HG02571 (cell line): Measurements from ENCODE around the gene ACOT13.
"Not testable (repeated sequence)": the region's sequence is repeated elsewhere in the genome, so short reads cannot be mapped to it uniquely, and the experiment has no call there.

Experiments
- ATAC-seq: cut with Tn5 transposase; IDR thresholded peaks from one replicate; pipeline ENCODE4 v1.9.1; 2021; ENCODE audit warnings: mild to moderate bottlenecking, moderate library complexity; ENCODE audit not compliant: unreplicated experiment

The ACOT13 gene

DNA sequence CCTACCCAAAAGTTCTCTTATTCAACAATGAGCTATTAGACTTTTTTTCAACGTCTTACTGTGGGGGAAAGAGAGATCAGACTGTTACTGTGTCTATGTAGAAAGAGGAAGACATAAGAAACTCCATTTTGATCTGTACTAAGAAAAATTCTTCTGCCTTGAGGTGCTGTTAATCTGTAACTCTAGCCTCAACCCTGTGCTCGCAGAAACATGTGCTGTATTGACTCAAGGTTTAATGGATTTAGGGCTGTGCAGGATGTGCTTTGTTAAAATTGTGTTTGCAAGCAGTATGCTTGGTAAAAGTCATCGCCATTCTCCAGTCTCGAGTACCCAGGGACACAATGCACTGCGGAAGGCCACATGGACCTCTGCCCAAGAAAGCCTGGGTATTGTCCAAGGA, 5.1 kb upstream of the ACOT13 start:
- not testable (repeated sequence) for ATAC-seq

DNA sequence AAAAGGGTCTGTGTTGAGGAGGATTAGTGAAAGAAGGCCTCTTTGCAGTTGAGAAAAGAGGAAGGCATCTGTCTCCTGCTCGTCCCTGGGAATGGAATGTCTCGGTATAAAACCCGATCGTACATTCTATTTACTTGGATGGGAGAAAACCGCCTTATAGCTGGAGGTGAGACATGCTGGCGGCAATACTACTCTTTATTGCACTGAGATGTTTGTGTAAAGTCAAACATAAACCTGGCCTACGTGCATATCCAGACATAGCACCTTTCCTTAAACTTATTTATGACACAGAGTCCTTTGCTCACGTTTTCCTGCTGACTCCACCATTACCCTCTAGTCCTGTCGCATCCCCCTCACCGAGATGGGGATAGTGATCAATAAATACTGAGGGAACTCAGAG, 4.6 kb upstream of the ACOT13 start:
- ATAC-seq: no peak

DNA sequence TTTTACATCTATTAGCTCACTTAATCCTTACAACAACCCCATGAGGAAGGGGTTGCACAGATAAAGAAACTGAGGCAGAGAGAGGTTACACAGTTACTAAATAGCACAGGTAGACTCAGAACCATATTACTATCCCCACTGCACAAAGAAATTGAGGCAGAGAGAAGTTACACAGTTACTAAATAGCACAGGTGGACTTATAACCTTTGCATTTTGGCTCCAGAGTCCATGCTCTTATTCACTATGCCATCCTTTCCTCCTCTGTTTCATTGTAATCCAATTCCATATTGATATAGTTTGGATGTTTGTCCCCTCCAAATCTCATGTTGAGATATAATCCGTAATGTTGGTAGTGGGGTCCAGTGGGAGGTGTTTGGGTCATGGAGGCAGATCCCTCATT, 3.7 kb upstream of the ACOT13 start:
- ATAC-seq: no peak

DNA sequence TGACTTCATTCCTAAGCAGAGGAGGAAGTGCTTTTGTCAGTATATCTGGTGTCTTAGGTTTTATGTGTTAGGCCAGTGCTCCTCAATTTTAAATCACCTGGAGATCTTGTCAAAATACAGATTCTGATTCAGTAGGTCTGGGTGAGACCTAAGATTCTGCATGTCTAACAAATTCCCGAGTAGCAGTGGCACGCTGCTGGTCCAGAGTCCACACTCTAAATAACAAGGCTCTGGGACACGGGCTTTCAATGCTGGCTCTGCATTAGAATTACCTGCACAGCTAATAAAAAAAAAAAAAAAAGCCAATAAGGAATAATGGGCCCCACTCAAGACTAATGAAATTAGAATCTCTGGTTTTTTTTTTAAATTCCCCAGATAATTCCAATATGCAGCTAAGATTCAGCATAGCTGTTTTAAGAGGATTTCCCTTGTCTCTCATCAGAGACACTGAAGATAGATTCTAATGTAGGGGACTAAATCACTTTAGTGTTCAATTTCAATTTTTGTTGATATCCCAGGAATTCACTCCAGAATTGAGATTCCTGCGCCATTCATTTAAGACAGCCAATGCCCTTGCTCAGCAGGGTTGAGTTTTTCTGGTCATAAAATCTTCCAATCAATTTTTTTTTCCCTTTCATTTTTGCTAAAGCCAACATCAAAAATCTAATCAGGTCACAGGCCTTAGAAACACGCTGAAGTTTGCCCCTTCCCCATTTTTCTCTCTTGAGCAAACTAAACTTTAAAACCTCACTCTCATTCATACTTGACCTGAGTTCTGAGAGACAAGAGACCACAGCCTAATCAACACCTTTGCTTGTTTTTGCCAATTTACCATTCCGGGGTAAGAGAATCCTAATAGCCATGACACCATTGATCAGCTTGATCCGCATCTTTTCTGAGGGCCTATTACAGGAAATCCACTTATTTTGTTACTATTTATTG, 2.6 kb upstream of the ACOT13 start:
- no peak for ATAC-seq

DNA sequence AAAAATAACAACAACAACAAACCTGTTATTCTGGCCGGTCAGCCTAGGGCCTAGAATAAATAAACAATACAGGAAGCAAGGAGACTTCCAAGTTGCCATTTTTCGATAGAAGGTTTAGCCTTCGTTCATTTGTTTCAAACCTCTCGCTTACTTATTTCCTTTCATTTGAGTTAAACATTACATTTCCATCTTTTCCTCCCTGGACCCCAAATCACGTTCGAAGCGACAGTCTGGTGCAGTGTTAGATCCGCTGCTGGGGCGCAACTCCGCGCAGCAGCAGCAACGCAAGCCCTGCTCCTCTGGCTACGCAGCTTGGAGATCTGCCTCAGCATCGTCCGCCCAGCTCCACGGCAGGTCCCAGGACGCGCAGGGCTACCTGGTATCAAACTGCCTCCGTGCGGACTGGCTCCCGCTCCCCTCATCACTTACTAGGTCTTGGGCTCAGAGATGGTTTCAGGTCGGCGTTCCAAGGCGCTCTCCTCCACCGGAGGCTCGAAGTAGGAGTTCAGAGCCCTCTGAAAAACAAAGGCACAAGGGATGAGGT, 708 bp upstream of the ACOT13 start:
- ATAC-seq: peak; percentile 34

DNA sequence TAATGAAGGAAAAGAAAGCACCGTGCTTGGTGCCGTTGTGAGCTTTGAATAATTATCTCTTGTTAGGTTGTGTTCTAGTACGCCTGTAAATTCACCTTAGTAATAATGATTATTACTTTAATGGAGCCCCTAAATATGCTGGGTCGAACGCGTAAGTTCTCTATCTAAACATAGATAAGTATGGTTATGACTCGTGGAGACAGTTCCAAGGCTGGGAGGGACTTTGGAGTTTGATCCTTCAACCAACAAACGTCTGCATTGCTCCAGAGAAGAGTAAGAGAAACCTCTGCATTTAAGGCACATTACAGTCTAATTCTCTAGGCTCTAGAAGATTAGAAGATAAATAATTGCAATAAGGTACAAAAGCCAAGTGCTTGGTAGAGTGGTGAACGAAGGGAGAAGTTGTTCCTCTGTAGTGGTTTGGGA, 514 bp downstream of the ACOT13 start:
- no peak for ATAC-seq

DNA sequence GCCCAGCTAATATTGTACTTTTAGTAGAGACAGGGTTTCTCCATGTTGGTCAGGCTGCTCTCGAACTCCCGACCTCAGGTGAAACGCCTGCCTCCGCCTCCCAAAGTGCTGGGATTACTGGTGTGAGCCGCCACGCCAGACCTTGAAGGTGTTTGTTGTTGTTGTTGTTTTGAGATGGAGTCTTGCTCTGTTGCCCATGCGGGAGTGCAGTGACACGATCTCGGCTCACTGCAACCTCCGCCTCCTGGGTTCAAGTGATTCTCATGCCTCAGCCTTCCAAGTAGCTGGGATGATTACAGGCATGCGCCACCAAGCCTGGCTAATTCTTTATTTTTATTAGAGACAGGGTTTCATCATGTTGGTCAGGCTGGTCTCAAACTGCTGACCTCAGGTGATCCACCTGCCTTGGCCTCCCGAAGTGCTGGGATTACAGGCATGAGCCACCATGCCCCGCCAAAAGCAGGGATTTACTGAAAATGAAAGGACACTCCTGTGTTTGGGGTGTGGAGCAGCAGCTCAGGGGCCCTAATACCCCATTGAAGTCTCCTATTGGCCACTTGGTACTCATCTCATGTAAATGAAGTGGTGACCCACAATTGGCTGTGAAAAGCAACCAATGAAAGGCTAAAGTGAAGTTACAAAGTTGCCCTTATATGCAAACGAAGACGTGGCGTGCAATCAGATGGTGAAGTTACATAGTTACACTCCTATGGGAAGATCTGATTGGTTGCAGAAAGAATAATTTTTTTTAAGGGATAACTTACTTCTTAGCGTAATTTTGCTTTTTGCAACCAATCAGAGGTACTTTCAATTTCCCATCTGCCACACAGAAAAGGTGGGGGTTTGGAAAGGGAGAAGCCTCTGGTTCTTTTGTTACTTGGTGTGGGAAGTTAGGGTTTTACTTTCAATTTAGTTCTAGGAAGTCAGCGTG, 1.5 kb downstream of the ACOT13 start:
- not testable (repeated sequence) for ATAC-seq

DNA sequence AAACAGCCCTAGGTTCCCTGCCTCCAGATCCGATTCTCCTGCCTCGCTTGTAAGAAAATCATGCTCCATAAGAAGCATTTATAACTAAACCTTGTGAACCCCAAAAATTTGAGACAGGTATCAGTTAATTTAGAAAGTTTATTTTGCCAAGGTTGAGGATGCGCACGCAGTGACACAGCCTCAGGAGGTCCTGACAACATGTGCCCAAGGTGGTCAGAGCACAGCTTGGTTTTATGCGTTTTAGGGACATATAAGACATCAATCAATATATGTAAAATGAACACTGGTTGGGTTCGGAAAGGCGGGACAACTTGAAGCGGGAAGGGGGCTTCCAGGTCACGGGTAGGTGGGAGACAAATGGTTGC, 2.1 kb downstream of the ACOT13 start:
- ATAC-seq: no peak

DNA sequence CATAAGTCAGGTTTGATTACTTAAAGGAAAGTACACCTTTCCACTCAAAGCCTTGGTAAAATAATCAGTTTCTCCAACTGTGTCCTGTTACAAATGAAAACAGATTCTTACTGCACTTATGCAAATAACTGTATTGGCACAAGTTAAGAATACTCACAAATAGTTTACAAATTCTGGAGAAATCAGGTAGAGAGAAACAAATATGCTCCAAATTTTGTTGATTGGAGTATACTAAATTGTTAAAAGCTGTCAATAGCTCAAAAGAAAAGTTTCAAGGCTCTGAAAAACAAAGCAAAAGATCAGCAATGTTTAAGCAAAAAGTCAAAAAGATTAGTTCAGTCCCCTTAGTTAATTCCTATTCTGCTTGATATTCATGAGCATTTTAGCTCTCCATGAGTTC, 3.6 kb downstream of the ACOT13 start:
- not testable (repeated sequence) for ATAC-seq

DNA sequence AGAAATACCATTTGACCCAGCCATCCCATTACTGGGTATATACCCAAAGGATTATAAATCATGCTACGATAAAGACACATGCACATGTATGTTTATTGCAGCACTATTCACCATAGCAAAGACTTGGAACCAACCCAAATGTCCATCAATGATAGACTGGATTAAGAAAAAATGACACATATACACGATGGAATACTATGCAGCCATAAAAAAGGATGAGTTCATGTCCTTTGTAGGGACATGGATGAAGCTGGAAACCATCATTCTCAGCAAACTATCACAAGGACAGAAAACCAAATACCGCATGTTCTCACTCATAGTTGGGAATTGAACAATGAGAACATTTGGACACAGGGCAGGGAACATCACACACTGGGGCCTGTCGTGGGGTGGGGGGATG, 4.2 kb downstream of the ACOT13 start:
- not testable (repeated sequence) for ATAC-seq

DNA sequence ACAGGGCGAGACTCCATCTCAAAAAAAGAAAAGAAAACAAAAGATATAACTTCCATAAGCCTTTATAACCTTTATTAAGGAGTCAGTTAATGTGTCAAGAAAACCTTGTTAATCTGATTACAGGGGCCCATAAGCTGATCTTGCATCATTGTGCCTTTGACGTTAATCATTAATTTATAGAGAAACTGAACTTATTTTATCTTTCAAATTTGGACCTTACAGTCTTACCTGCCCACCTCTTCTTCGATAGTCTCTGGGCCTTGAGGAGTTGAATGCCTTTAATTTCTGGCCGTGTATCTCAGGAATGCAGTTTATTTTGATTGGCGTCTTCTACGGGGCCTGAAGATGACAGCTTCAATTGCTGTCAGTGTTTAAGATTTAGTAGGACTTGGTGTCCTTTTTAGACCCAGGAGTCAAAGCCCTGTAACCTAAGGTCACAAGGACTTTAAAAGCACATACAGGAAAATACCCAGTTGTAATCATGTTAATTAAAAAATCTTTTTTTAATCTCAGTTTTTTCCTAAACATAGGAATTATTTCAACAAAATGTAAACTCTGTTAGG, 5.8 kb downstream of the ACOT13 start:
- ATAC-seq: no peak

DNA sequence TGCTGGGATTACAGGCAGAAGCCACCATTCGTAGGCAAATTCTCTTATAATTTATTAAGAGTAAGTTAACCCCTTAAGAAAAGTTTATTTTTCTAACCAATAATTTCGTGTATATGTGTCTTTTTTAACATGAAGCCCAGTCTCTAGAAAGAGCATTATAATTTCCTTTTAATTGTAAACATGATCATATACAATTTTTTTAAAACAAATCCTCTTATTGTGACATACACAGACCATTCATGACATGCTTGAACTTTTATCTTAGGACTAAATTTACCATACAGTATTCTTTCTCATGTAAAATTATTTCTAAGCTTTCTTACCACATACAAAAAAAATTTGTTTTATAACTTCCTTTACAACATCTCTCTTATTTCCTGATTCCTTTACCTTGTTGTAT, 6.7 kb downstream of the ACOT13 start:
- ATAC-seq: no peak

DNA sequence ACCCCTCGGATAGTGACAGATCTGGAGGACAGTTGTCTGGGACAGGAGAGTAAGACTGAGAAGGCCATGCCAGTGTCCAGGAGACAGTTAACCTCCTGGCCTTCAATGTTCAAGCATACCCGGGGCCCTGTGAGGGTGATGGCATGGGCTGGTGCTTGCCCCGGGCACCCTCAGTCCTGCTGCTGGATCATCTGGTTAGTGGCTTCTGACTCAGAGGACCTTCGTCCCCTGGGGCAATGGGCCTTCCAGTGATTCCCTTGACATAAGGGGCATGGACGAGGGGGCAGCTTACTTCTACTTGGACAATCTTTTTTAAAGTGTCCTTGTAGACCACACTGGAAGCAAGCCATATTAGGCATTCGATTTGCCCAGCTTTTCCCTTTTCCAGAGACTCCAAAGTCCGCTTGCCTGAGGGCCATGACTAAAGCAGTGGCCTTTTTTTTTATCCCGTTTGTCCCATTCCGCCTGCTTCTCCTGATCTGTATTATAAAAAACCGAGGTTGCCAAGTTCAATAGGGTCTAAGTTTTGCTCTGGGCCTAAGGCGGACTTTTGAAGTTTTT, 12.0 kb downstream of the ACOT13 start:
- ATAC-seq: not testable (repeated sequence)

DNA sequence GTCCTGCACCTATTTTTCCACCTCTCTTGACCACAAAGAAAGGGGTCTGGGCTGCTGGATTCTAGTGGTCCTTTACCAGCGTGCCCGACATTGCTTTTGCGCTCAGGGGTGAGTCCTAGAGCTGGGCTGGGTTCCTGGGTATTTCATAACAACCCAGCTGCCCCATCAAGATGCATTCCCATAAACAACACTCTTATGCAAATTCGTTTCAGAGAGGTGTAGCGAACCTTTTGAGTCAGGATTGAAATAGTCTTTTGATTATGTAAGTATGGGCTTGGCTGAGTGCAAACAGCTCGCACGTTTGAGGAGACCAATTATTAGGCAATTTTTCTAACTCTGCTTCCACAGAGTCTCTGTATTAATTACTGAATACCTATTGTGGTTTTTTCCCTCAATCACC, 13.7 kb downstream of the ACOT13 start:
- no peak for ATAC-seq

DNA sequence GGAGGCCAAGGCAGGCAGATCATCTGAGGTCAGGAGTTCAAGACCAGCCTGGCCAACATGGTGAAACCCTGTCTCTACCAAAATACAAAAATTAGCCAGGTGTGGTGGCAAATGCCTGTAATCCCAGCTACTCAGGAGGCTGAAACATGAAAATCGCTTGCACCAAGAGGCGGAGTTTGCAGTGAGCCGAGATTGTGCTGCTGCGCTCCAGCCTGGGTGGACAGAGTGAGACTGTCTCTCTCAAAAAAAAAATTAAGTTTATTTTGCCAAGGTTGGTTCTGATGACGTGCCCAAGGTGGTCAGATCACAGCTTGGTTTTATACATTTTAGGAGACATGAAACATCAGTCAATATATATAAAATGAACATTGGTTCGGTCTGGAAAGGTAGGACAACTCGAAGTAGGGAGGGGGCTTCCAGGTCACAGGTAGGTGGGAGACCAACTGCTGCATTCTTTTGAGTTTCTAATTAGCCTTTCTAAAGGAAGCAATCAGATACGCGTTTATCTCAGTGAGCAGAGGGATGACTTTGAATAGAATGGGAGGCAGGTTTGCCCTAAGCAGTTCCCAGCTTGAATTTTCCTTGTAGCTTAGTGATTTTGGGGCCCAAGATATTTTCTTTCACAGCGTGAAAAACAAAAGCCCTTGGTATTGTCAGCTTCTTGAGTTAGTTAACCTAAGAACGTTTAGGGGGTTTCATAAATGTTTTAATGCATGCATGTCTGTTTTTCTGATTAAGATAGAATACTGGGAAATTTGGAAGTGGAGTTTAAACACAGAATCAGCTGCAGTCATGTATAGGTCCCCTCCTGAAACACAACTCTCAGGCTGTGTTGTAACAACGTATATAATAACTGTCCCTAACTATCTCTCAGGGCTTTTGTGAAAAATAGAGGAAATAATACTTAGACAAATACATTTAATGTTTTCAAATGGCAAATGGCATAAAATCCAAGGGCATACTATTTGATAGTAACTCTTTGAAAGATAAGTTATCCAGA, 16.7 kb downstream of the ACOT13 start:
- no peak for ATAC-seq

DNA sequence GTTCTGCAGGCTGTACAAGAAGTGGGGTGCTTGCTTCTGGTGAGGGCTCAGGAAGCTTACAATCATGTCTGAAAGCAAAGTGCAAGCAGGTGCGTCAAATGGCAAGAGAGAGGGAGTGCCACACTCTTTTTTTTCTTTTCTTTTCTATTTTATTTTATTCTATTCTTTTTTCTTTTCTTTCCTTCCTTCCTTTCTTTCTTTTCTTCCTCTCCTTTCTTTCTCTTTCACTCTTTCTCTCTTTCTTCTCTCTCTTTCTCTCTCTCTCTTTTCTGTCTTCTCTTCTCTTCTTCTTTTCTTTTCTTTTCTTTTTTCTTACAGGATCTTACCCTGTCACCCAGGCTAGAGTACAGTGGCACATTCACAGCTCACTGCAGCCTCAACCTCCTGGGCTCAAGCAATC, 19.5 kb downstream of the ACOT13 start:
- ATAC-seq: no peak

DNA sequence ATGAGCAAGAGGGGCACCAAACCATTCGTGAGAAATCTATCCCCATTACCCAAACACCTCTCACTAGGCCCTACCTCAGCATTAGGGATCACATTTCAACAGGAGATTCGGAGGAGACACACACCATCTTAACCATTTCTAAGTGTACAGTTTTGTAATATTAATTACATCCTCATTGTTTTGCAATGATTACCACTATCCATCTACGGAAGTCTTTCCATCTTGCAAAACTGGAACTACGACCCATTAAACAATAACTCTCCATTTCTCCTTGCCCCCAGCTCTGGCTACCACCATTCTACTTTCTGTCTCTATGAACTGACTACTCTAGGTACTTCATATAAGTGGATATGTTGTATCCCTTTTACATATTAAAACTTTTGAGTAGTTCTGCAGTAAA, 20.1 kb downstream of the ACOT13 start:
- ATAC-seq: no peak

DNA sequence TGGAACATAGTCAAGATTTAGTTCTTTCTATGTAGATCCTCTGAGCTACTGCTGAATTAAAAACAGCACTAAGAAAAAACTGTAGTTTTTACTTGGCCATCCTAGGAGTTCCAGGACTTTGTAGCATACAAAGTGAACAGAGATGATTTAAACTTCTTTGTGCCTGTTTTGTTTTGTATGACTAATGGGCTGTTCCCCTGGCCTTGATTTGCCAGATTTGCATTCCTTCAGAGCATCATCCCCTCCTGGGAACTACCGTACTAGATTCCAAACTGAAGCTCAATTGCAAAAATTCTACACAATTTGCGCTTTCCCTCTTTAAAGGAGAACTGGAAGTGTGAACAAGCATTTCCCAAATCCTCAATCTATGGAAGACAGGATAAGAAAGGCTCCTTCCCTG, 23.1 kb downstream of the ACOT13 start:
- ATAC-seq: no peak

DNA sequence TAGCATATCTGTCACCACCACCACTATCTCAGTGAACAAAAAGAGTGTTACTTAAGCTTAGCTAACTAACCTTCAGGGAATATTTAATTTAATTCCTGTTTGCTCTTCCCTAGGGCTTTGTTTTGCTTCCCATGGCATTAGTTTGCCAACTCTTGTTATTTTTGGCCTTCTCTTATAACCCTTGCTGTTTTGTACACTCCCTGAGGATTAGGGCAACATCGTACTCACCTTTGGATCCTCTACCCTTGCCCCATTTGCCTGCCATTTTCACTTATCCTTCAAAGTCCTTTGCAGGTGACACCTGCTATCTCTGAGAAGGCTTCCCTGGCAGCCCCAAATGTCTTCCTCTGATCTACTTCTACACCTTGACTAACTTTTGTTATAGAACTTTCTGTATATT, 23.7 kb downstream of the ACOT13 start:
- ATAC-seq: no peak

DNA sequence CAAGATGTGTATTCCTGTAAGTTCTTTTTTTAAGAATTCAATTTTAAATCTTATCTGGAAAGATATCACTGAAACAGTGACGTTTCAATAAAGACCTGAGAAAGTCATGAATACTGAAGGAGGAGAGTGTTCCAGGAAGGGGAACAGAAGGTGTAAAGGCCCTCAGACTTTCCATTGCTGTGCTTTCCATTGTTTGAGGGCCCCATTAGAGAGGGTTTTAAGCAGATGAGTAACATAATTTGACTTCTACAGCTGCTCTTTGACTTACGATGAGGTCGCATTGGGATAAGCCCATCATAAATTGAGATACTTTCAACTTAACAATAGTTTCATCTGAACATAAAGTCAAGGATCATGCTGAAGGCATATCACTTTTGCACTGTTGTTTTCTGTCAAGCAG, 24.7 kb downstream of the ACOT13 start:
- ATAC-seq: no peak
